ENCODE data around the gene CPHXL. TPM values are rescaled to one million over a fixed set of nuclear protein-coding genes. Genes with fewer than 3 reads are reported as not detected.

CPHXL gene
- total RNA-seq, 1 experiment from 2014 or later = not detected

GRCh38 chr16:75763204-75763603, 36.9 kb upstream of the CPHXL start:
- no peak overlapping the region for H3K4me3 Mint-ChIP-seq
- Histone ChIP-seq H3K4ac (ENCODE audit: low read depth, low read length) (no peak overlapping the region), H4K8ac (replicated peaks; ENCODE audit: insufficient read length, low read depth, low read length) (no peak overlapping the region), H3K56ac (ENCODE audit: insufficient read length, low read depth, low read length) (no peak overlapping the region), H3K9ac (ENCODE audit: extremely low read depth, insufficient read length, low read length) (no peak overlapping the region), H3K9me3 (ENCODE audit: control insufficient read depth, low read depth, low read length) (no peaks in the 10 kb centered on the region), H4K20me1 (ENCODE audit: control insufficient read depth, insufficient read depth, insufficient read length) (no peaks in the 10 kb centered on the region), H3K18ac (ENCODE audit: insufficient read length, low read depth, low read length) (no peak overlapping the region), H2BK120ac (ENCODE audit: low read depth, low read length, poor library complexity, severe bottlenecking) (no peak overlapping the region), H2AFZ (ENCODE audit: low read length) (no peak overlapping the region), H3K4me2 (ENCODE audit: insufficient read depth, insufficient read length, low read length) (no peak overlapping the region), H3K14ac (ENCODE audit: insufficient read depth, low read length) (no peak overlapping the region), H3K79me2 (ENCODE audit: insufficient read depth, low read length) (no peaks in the 10 kb centered on the region), H3K79me1 (ENCODE audit: insufficient read depth, low read depth, low read length, poor library complexity, severe bottlenecking) (no peaks in the 10 kb centered on the region), H3K27ac (ENCODE audit: insufficient read length, low read depth, low read length) (no peak overlapping the region), H3K23ac (ENCODE audit: insufficient read length, low read depth, low read length) (no peak overlapping the region), H4K91ac (ENCODE audit: insufficient read length, low read depth, low read length) (no peak overlapping the region), H2AK5ac (ENCODE audit: insufficient read length, low read length) (no peak overlapping the region), H2BK20ac (ENCODE audit: low read depth, low read length, poor library complexity, severe bottlenecking) (no peak overlapping the region), H2BK12ac (ENCODE audit: insufficient read length, low read depth, low read length) (no peak overlapping the region), H4K5ac (ENCODE audit: insufficient read length, low read depth, low read length) (no peak overlapping the region), H3K27me3 (ENCODE audit: insufficient read depth, low read length) (no peaks in the 10 kb centered on the region), H2BK15ac (ENCODE audit: low read depth, low read length) (no peak overlapping the region), H3K23me2 (ENCODE audit: insufficient read length, low read depth, low read length, poor library complexity, severe bottlenecking) (no peaks in the 10 kb centered on the region), H2BK5ac (ENCODE audit: insufficient read length, low read length) (no peak overlapping the region), H3K4me1 (ENCODE audit: insufficient read depth, low read length) (no peaks in the 10 kb centered on the region), H3T11ph (ENCODE audit: low read length) (no peak overlapping the region)
- H3K27me3 Mint-ChIP-seq (ENCODE audit: low read depth) = peaks cover 2% of the 10 kb centered on the region; the same call in 1 of the 2 replicates
- WGBS (ENCODE audit: extremely low coverage, insufficient read length, low lambda C conversion rate) = no CpG with 5 or more reads among the region's 3 CpGs
- H3K36me3 Mint-ChIP-seq (ENCODE audit: insufficient read depth in 1 of 3, low read depth in 3 of 3) = no peaks in the 10 kb centered on the region
- no peaks in the 10 kb centered on the region for H3K9me3 Mint-ChIP-seq
- no peak for TF ChIP-seq CTCF (conservative IDR thresholded peaks at IDR 0.05)
- H3K4me1 Mint-ChIP-seq = peaks cover 4 to 11% of the 10 kb centered on the region in 2 experiments; a peak in 3 of 4 replicates
- no peak for DNase-seq
- H3K27ac Mint-ChIP-seq = no peak overlapping the region

Measured in H9 (cell line).